GM12874 (cell line): ENCODE data around the gene VILL.

Source experiments
- TF ChIP-seq, protein P1 (sequence below): IDR thresholded peaks from 2 replicates; pipeline ENCODE4 v1.5.1; 2011; ENCODE audit warnings: low read depth, mild to moderate bottlenecking, control low read depth, low read length, moderate library complexity; ENCODE audit not compliant: insufficient read depth

The VILL gene

DNA sequence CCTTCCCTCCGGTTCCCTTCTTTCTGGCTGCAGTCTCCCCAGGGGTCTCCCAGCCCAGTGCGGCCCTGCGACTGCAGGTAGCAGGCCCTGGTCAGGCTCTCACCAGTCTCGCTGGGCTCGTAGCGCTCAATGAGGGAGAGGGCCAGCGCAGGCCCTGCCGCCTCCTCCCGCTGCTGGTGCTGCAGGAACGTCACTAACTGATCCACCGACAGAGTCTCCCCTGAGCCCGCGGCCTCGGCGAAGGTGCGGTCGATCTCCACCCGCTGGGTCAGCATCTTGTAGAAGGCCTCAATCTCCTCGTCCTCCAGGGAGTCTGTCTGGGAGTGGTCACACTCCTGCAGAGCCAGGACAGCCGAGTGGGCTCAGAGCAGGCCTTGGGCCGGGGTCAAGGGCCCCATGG lies 20.5 kb downstream of the VILL start:
- TF ChIP-seq, protein P1, sequence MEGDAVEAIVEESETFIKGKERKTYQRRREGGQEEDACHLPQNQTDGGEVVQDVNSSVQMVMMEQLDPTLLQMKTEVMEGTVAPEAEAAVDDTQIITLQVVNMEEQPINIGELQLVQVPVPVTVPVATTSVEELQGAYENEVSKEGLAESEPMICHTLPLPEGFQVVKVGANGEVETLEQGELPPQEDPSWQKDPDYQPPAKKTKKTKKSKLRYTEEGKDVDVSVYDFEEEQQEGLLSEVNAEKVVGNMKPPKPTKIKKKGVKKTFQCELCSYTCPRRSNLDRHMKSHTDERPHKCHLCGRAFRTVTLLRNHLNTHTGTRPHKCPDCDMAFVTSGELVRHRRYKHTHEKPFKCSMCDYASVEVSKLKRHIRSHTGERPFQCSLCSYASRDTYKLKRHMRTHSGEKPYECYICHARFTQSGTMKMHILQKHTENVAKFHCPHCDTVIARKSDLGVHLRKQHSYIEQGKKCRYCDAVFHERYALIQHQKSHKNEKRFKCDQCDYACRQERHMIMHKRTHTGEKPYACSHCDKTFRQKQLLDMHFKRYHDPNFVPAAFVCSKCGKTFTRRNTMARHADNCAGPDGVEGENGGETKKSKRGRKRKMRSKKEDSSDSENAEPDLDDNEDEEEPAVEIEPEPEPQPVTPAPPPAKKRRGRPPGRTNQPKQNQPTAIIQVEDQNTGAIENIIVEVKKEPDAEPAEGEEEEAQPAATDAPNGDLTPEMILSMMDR = no peak

DNA sequence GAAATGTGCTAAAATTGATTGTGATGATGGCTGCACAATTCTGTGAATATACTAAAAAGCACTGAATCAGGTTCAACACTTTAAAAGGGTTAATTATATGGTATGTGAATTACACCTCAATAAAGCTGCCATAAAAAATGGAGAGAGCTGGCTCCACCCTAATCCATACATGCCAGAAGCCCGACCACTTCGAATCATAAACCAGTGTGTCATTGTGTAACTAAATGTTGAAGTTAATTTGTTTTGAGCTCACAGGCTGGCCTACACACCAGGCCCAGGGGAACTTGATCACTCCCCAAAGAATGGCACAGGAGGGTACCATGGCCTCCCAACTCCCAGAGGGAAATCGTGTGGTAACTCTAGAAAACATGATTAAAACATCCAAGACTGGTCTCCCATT lies 24.9 kb downstream of the VILL start:
- TF ChIP-seq, protein P1 = no peak

DNA sequence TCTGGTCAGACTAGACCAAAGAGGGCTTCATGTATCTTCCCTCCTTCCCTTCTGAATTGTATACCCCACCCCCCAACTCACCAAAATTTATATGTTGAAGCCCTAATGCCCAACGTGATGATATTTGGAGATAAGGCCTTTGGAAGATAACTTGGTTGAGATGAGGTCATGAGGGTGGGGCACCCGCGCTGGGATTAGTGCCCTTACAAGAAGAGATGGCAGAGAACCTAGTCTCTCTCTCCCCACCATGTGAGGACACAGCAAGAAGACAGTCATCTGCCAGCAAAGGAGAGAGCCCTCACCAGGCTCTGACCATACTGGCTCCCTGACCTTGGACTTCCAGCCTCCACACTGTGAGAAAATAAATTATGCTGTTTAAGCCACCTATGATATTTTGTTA lies 25.4 kb downstream of the VILL start:
- TF ChIP-seq, protein P1 = no peak

DNA sequence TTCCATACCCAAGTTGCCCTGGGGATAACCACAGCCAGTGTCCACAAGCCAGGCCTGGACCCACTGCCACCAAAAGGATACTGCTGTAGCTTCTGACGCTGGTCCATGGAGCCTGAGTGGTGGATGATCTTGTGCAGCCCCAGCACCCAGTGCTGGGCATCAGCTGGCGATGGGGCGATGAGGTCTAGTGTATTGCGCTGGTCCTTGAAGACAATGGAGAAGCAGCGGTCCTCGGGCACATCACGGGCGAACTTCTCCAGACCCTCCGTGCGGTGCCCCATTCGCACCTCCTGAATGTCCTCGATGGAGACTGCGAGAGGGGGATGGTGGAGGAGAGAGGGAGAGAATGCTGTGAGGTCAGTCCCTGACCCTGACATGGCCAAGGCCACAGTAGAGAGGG lies 25.8 kb downstream of the VILL start:
- TF ChIP-seq, protein P1 = no peak

DNA sequence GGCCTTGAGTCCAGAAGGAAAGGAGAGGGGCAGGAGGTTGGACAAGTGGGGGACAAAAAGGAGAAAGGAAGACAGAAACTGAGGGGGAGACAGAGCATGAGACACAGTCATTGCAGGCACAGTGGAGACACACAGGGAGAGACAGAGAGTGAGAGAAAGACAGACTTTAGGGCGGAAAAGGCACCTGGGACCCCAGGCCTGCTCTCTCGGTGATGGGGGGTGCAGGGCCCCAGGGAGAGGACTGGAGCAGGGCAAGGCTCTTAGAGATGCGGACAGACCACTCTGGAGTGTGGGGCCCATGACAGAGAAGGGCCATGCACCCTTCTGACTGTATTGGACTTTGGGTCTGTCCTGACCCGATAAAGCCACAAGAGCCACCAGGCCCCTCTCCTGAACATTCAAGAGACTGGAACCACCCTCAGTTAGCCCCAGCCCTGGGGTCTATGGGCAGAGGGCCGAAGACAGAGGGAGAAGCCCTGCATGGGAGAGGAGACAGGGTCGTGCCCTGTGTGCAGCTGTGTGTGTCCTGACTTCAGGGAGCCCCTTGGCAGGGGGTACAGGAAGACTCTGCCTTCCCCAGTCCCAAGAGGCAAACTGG lies 26.4 kb downstream of the VILL start:
- TF ChIP-seq, protein P1 = no peak

DNA sequence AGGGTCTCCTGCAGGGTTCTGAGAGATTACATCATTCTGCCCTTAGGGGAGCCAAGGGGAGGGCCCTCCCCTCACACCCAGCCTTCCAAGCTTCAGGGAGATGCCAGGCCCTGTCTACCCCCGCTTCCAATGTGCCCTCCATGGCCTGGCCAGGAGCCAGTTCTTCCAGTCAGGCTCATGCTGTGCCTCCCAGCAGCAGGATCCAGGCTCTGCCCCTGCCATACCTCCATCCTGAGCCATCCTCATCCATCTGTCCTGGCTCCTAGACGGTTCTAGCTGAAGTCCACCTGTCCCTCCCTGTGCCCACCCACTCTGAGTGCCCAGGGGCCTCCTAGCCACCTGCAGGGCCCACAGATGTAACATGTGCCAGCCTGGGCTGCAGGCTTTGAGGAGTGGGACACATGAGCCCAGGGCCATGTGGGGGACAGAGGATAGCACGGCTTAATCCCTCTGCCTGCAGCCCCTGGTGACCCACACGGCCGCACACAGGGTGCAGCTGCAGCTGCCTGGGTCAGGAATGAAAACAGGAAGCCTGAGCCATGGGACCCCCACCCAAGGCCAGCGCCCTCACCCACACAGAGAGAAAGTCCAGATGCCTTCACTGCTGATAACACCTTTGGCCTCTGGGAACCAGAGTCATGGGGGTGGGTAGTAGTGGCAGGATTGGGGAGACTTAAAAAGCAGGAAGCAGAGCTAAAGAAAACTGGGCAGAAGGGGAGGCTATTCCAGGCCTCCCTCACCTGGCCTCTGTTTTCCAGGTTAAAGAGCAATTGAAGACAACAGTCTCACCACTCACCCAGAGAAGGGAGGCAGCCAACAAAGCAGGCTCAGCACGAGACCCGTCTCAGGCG lies 27.1 kb downstream of the VILL start:
- TF ChIP-seq, protein P1 = no peak

DNA sequence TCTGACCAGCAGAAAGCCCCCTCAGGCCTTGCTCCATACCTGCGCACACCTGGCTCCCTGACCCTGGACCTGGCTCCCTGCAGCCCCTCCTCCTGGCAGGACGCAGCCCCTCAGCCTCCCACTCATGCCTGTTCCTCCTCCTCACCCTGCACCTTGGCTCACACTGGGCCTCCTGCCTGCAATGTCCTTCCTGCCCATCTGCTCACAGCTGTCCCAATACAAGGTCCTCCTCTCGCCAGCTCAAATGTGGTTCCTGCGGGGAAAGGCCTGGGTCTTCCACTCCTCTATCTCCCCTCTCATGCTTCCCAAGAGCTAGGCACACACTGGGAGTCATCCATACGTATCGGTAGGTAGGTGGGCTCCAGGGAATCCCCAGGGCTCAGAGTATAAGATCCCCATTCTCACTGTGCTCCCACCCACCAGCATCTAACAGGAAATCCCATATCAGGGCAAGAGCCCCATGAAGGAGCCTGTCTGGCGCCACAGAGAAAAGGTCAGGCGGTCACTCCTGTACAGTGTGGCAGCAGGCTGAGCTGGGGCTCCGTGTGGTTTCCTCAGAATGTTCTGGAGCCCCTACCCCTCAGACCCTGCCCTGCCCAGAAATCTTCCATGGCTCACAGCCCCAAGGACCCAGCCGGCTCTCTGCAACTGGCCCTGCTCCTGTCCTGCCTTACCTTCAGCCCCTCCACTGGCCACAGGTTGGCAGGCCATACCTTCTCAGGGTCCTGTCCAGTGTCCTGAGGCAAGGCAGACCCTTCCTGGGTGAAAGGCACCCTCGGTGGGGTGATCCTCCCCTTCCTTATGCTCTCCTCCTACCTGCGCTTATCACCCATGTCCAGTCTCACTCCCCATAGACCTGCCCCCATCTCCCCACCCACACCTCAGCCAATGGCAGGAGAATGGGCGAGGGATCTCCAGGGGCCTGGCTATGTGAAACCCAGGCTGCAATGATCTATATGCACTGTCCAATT lies 28.0 kb downstream of the VILL start:
- TF ChIP-seq, protein P1 = no peak
